ENCODE measurements around the gene PRR20A. TPM values are rescaled to one million over a fixed set of nuclear protein-coding genes. Genes with fewer than 3 reads are reported as not detected.

PRR20A gene
- total RNA-seq, result not detected

DNA sequence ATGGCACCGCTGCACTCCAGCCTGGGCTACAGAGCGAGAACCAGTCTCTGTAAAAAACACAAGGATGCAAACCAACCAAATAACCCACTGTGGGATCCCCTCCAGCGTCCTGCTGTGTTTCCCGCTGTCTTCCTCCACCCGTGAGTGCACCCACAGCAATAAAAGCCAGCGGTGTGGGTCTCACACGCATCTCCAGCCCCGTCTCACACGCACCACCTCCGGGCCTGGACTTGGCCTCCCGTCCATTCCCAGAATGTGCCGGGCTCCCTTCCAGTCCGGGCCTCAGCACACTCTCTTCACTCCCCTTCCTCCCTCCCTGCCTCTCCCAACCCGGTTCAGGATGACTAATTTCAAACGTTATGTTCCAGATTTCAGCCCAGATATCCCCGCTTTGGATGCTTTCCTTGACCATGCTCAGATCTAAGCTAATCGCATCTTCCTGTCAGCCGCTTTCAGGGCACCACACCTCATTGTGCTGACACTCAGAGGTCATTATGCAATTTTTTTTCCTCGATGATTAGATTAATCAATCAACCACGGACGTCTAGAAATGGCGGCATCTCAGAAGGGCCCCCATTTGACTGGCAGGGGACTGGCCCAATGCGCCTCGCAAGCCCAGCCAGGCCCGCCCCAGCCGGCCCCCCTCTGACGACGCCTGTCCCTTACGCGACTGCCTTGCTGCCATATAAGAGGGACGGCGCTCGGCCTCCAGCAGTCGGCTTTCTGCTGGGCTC is at the start of gene PRR20A:
Gene PRR20A (plus strand): TSS at position 684 of the 734 bp plus-strand sequence. CDS start 387 bp downstream, outside the sequence.

DNA sequence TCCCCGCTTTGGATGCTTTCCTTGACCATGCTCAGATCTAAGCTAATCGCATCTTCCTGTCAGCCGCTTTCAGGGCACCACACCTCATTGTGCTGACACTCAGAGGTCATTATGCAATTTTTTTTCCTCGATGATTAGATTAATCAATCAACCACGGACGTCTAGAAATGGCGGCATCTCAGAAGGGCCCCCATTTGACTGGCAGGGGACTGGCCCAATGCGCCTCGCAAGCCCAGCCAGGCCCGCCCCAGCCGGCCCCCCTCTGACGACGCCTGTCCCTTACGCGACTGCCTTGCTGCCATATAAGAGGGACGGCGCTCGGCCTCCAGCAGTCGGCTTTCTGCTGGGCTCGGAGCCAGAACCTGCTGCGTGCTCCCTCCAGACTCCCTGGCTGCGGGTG is 6.5 kb downstream of the PRR20A start, which contains the start of gene PRR20B:
Gene PRR20B (plus strand): TSS at position 301 of the 400 bp plus-strand sequence. CDS start 387 bp downstream, outside the sequence.

DNA sequence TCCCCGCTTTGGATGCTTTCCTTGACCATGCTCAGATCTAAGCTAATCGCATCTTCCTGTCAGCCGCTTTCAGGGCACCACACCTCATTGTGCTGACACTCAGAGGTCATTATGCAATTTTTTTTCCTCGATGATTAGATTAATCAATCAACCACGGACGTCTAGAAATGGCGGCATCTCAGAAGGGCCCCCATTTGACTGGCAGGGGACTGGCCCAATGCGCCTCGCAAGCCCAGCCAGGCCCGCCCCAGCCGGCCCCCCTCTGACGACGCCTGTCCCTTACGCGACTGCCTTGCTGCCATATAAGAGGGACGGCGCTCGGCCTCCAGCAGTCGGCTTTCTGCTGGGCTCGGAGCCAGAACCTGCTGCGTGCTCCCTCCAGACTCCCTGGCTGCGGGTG is 13.0 kb downstream of the PRR20A start, which contains the start of gene PRR20C:
Gene PRR20C (plus strand): TSS at position 301 of the 400 bp plus-strand sequence. CDS start 387 bp downstream, outside the sequence.

DNA sequence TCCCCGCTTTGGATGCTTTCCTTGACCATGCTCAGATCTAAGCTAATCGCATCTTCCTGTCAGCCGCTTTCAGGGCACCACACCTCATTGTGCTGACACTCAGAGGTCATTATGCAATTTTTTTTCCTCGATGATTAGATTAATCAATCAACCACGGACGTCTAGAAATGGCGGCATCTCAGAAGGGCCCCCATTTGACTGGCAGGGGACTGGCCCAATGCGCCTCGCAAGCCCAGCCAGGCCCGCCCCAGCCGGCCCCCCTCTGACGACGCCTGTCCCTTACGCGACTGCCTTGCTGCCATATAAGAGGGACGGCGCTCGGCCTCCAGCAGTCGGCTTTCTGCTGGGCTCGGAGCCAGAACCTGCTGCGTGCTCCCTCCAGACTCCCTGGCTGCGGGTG is 19.6 kb downstream of the PRR20A start, which contains the start of gene PRR20D:
Gene PRR20D (plus strand): TSS at position 301 of the 400 bp plus-strand sequence. CDS start 387 bp downstream, outside the sequence.

DNA sequence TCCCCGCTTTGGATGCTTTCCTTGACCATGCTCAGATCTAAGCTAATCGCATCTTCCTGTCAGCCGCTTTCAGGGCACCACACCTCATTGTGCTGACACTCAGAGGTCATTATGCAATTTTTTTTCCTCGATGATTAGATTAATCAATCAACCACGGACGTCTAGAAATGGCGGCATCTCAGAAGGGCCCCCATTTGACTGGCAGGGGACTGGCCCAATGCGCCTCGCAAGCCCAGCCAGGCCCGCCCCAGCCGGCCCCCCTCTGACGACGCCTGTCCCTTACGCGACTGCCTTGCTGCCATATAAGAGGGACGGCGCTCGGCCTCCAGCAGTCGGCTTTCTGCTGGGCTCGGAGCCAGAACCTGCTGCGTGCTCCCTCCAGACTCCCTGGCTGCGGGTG is 26.2 kb downstream of the PRR20A start, which contains the start of gene PRR20E:
Gene PRR20E (plus strand): TSS at position 301 of the 400 bp plus-strand sequence. CDS start 387 bp downstream, outside the sequence.

Other genes starting within 250 kb of the PRR20A start
- not detected for gene PRR20B, start 6.6 kb downstream of the PRR20A start, total RNA-seq
- gene PRR20C, start 13.1 kb downstream of the PRR20A start, total RNA-seq, result not detected
- not detected for gene PRR20D, start 19.7 kb downstream of the PRR20A start, total RNA-seq
- gene PRR20E, start 26.3 kb downstream of the PRR20A start, total RNA-seq, result not detected

Data from activated naive CD4-positive, alpha-beta T cell treated with anti-CD3 and anti-CD28 coated beads, Interleukin-2, amount 10 ng/mL, durations not matched to agents 5 hours and 36 hours (primary cell).